HG03469 (cell line): Measurements from ENCODE around the gene CNTLN.
"Not testable (repeated sequence)": the region's sequence is repeated elsewhere in the genome, so short reads cannot be mapped to it uniquely, and the experiment has no call there.

ENCODE experiments used
- ATAC-seq: cut with Tn5 transposase; IDR thresholded peaks from one replicate; pipeline ENCODE4 v1.9.1; 2021; ENCODE audit warnings: mild to moderate bottlenecking, moderate library complexity, moderate number of reproducible peaks; ENCODE audit not compliant: unreplicated experiment

Gene CNTLN

DNA sequence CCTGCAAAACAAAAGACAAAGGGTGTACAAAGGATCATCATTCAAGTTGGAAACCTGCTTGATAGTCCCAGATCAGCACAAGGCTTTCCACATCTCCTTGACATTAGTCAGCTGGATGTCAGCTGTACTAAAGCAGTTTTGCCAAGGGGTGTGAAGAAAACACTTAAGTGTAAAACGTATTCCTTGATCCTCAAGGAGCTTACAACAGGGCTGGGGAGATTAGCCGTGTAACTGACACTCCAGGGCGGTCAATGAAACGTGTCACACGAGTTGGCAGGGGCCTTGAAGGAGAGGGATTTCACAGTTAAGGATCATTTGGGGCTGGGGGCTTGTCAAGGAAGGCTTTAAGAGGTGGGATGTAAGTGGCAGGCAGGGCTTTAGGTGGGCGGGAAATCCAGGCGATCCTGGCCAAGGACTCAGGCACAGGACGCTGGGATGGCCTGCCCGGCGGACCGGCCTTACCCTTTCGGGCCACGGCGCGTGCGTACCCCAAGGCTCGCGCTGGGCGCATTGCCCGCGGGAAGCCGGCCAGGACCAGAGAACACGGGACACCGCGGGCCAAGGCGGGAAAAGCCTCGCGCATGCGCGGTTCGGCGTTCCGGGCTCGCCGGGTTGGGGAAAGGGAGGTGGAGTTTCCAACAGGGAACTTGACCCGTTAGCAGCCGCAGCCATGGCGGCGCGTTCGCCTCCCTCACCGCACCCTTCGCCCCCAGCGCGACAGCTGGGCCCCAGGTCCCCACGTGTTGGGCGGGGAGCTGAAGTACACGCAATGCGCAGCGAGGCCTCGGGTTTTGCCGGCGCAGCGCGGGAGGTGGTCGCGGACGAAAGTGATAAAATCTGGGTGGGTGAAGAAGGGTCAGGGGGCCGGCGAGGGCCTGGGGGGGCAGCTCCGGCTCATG is at the start of gene CNTLN:
TSS of gene CNTLN (plus strand) at position 645 of the 899 bp plus-strand sequence. CDS start at position 671, 26 bp downstream.
- ATAC-seq = no peak

GRCh38 chr9:17088566-17088965 is 46.3 kb upstream of the CNTLN start:
- ATAC-seq = no peak

- ATAC-seq = no peak
Measured at GRCh38 chr9:17090041-17090440, 44.8 kb upstream of the CNTLN start.

DNA sequence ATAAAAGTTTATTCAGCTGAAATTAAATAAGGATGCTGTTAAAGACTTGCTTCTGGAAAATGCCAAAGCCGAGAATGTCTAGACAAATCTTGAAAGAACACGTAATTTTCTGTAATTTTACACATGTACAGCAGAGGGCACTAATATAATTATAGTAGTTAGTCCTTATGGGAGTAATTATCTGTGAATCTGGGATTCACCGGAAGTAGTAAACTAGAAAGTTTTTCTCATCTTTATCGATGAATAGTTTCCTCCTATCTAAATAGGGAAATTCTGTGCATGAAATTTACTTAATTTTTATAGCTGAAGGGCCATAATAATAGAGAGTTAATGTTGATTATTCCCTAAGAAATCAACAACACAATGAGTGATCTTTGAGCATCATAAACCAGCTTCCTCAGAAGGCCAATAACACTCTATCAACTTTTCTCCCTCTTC is 18.4 kb upstream of the CNTLN start:
- no peak for ATAC-seq

GRCh38 chr9:17117372-17117771 is 17.5 kb upstream of the CNTLN start:
- ATAC-seq = no peak

DNA sequence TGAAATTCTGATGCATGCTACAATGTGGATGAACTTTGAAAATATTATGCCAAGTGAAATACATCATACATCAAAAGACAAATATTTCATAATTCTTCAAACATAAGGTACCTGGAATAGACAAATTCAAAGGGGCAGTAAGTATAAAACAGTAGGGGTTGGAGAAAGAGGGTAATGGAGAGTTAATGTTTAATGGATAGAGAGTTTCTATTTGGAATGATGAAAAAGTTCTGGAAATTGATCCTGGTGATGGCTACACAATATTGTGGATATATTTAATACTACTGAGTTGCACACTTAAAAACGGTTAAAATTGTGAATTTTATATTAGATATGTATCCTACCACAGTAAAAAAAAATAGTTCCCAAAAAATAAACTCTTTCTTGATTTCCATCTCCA is 14.6 kb upstream of the CNTLN start:
- no peak for ATAC-seq

DNA sequence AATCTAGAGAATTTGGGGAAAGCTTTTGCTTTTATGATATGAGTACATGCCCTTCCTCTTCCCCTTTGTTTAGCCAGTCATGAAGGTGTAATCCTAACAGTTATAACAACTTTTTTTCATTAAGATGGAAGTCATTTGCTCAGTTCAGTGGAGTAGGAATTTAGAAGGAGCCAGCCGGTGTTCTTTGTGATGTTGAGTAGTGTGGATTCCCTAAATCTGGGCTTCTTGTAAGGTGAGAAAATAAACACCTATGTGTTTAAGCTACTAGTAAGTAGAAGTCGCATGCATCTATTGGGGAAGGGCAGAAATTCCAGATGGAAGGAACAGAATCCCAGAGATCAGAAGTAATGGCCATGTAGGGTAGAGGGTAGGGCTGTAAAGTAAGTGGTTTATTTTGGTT is 13.6 kb upstream of the CNTLN start:
- no peak for ATAC-seq

DNA sequence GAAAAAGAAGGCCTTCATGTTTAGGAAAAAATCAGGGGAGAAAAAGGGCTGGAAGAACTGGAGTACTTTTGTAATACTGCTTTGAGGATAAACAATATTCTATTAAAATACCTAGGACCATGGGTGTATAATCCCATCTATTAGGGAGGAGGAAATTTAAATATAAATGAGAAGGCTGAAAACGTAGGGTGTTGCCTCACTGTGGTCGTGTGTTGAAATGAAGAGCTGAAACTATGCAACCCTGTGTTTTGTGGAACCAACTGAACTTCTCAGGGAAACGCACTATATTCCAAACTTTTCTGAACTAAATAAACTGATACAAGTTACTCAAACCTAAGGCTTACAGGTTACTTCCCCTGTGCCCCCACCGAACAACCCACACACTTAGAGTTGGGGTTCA is 4.5 kb upstream of the CNTLN start:
- no peak for ATAC-seq

DNA sequence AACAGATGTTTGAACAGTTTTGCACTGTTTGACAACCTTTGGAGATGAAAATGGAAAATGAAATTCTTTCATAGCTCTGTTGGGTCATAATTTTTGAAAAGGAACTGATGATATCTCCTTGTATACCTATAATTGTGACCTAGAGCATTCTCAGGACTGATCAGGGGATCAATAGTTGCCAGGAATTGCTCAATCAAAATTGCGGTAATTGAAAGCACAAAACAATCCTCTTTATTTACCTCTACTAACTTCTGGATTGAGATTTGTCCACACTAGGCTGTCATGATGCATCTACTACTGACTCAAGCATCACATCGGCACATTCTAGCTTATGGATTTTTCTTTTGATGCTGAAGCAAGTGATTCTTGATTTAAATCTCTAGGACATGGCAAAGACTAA is 4.1 kb upstream of the CNTLN start:
- no peak for ATAC-seq

GRCh38 chr9:17131494-17131893 is 3.3 kb upstream of the CNTLN start:
- ATAC-seq = no peak

DNA sequence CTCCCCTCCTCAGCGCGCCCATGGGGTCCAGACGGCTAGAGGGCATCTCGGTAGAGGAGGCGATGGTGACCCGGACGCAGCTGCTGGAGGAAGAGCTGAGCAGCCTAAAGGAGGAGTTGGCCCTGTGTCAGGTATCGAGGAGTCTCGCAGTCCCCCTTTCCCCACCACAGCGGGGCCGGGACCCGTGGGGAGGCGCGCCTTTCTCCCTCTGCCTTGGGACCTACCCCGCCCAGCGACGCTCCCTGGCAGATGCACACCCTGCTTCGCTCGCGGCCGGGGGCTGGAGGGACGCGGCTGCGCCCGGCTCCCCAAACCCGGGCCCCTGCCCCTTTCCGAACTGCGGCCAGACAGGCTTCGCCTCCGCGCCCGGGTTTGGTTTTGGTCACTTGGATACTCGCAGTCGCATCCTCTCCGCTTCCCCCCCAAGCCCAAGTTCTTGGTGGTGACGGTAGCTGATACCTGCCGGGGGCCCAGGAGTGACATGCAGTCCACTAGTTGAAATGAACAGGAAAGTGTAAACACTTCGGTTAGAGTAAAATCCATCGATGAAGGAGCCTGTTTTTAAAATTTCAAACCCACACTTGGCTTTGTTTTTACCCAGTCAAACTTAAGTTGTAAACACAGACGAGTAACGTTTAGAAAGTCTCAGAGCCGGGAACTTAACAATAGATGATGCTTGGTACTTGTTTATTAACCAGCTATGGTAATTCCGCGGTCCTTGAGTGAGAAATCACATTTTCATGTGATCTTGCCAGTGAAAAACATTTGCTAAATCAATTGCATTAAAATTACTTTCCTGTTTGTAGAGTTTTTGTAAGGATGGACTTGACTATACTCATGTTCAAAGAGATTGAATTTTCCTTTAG is 688 bp downstream of the CNTLN start:
- no peak for ATAC-seq

GRCh38 chr9:17137566-17137965 is 2.7 kb downstream of the CNTLN start:
- no peak for ATAC-seq

GRCh38 chr9:17138503-17138902 is 3.7 kb downstream of the CNTLN start:
- ATAC-seq = no peak

- no peak for ATAC-seq
Measured at GRCh38 chr9:17140418-17140817, 5.6 kb downstream of the CNTLN start.

- no peak for ATAC-seq
Measured at GRCh38 chr9:17148324-17148723, 13.5 kb downstream of the CNTLN start.

GRCh38 chr9:17159469-17159868 is 24.6 kb downstream of the CNTLN start:
- ATAC-seq = no peak

DNA sequence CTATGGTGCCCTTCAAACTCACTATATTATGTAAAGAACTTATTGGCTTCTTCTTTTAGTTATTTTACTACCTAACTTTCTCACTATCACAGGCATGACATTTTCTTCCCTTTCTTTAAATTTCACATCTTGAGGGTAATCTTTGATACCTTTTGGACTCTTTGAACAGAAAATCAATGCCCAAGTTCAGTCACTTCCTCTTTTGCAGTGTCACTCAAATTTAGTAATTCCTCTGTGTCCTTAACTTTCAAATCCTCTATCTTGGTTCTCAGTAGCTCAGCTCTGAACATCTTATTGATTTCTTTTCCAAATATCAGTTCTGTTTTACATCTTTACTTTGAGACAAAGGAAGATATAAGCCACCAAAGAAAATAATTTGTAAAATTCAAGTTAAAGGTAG is 25.5 kb downstream of the CNTLN start:
- no peak for ATAC-seq

- ATAC-seq = no peak
Measured at GRCh38 chr9:17165764-17166163, 30.9 kb downstream of the CNTLN start.

GRCh38 chr9:17166346-17166745 is 31.5 kb downstream of the CNTLN start:
- no peak for ATAC-seq

- ATAC-seq = no peak
Measured at GRCh38 chr9:17171309-17172094, 36.7 kb downstream of the CNTLN start.

- ATAC-seq = not testable (repeated sequence)
Measured at GRCh38 chr9:17177496-17177895, 42.7 kb downstream of the CNTLN start.
